Measurements from ENCODE around the gene CD2BP2. TPM values are rescaled to one million over a fixed set of nuclear protein-coding genes. Genes with fewer than 3 reads are reported as not detected.
"Not testable (repeated sequence)": the region's sequence is repeated elsewhere in the genome, so short reads cannot be mapped to it uniquely, and the experiment has no call there.

Gene CD2BP2
- total RNA-seq, 1 donor from 2014 or later = 44.3 TPM

DNA sequence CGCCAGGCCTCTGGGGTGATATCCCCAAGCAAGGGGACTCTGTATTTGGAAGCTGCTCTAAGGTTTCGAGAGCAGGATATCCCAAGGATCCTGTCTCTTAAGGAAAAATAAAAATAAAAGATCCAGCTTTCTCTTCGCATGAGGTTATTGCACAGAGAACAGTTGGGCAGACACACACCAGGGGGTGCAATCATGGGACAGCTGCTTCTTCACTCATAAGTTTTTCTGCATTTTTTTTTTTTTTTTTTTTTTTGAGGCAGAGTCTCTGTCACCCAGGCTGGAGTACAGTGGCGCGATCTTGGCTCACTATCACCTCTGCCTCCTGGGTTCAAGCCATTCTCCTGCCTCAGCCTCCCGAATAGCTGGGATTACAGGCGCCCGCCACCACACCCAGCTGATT is 13.1 kb downstream of the CD2BP2 start:
- not testable (repeated sequence) for ATAC-seq

DNA sequence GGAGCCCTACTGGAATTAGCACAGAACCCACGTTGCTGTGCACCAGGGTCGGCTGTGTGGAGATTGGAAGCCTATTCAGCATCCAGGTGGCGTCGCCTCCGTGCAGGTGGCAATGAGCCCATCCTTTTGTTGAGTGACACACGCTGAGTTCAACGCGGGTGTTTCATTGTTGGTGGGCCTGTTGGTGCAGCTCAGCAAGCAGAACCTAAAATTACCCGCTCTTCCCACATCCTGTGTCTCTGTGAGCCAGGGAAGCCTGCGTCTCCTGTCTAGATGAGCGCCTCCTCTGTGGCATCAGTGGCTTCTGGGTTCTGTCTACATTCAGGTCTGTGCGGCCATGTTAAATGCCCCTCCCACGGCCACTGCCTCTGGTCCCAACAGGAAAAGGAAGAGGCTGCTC is 14.5 kb downstream of the CD2BP2 start:
- ATAC-seq = peak; percentile 30

DNA sequence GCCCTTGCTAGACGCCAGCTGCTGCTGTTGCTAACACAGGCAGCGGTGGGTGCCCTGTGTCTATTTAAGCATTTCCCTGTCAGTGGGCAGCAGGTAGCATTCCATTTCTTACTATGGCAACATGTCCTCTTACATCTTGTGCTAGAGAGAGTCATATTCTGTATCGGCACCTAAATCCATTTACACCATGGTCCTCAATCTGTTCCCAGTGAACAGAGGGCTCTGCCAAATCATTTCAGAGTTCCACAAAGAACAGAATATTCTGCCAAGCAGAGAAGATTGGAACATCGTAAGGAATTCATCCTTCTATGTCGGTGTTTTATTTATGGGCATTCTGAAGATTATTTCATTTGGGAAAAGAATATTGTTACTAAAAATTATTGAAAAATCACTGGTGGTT is 16.4 kb downstream of the CD2BP2 start:
- not testable (repeated sequence) for ATAC-seq

DNA sequence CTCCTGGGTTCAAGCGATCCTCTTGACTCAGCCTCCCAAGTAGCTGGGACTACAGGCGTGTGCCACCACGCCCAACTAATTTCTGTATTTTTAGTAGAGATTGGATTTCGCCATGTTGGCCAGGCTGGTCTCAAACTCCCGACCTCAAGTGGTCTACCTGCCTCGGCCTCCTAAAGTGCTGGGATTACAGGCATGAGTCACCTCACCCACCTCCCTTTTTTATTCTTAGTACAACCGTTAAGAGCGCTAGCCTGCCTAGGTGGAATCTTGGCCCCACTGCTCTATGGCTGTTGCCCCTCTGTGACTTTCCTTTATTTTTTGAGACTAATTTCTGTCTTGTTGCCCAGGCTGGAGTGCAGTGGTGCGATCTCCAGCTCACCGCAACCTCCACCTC is 17.1 kb downstream of the CD2BP2 start:
- not testable (repeated sequence) for ATAC-seq

DNA sequence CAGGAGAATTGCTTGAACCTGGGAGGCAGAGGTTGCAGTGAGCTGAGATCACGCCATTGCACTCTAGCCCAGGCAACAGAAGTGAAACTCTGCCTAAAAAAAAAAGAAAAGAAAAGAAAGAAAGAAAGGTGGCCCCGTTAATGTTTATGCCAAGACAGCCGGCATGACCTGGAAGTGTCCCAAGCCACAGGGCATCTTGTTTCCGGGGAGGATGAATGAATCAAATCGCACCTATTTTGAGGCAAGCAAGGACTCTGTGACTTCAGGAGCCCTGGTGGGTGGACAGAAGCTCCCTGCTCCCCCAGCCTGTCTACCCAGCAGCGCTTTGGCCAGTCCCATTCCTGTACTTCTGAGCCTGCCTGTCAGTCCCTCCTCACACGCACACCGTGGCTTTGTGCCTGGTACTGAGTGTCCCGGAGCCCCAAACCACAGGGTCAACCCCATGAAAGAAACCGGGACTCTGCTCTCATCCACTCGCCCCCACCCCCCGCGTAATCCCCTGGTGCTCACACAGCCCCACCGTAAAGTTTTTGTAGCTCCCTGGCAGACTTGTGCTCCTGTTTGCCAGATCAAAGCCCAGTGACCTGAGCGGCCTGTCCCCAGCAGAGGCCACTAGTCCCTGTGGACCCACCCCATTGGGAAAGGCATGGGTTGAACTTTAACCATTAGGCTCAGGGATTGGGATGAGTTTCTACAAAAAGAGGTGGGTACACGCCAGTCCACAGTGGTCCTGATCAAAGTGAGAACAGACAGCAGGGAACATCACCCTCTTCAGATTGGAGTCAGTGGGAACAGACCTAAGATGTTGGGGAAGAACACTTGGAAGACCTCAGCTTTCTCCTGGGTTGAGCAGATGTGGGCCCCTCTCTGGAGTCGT is 19.3 kb downstream of the CD2BP2 start:
- ATAC-seq = peak; percentile 35

DNA sequence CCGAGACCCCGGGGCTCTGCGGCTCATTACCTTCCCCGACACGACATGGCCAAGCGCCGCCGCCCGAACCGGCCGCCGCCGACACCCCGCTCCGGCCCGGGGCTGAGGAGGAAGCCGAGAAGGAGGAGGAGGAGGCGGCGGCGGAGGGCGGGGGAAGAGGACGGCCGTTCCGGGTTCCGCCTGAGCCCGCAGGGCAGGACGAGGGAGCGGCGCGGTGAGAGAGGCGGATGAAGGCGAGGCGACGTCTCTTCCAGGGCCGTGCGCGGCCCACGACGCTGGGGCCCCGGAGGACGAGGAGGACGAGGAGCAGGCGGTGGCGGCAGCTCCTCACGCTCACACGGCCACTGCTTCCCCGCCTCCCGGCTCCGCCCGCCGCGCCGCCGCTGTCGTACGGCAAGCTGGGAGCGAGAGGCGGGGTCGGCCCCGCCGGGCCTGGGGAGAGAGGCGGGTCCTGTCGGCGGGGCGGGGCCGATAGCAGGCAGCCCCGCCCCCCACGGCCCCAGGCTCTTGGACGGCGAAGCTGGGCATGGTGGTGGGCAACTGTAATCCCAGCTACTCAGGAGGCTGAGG is 20.0 kb downstream of the CD2BP2 start:
- peak; percentile 88 for ATAC-seq

DNA sequence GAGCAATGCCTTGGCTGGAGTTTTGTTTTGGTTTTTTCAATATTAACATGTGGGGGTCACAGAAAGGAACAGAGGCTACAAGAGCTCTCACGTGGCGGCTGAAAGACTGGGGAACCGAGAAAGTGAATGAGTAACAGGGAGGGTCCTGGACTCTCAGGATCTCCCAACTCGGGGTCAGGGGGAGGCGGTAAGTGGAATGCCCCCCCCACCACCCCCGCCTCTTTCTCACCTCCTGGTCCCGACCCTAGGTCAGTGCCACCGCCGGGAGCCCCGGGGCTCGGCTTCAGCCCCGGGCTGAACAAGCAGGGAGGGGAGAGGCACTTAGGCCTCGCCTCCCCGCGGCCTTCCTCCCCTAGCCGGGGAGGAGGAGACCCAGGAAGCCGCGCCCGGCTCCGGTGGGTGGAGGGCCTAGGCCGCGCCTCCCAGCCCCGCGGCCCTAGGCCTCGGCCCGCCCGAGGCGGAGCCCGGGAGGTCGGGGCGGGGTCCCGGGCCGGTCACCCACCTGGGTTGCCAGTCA is 20.6 kb downstream of the CD2BP2 start:
- ATAC-seq = peak; percentile 97

DNA sequence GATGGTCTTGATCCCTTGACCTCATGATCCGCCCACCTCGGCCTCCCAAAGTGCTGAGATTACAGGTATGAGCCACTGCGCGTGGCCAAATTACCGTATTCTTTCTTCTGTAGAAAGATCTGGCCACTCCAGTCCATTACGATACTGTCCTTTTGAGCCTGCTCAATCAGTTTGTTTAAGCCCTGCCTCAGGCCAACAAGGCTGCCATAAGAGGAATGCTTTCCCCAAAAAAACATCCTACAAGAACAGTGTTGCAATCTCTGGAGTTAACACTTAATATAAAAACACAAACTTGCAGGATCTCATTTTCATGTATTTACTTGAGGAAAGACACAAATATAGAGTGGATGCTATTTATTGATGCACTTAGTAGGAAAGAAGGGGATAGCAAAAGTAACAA is 30.9 kb downstream of the CD2BP2 start:
- not testable (repeated sequence) for ATAC-seq

DNA sequence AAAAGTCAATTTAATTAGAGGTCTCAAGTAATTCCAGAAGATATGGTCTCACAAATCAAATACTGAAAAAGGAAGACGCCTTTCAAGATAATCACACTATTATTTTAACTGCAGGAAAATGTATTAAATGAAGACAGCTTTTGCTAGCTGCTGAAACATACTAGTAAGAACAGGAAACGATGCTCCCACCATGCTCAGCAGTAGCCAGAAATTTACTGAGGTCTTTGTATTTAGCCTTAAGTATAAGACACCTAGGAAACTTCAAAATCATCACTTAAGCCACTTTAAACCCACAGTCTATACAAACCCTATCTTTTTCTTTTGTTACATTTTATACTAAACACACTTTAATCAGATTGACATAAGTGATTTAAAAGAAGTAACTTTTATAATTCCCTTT is 36.5 kb downstream of the CD2BP2 start:
- not testable (repeated sequence) for ATAC-seq

DNA sequence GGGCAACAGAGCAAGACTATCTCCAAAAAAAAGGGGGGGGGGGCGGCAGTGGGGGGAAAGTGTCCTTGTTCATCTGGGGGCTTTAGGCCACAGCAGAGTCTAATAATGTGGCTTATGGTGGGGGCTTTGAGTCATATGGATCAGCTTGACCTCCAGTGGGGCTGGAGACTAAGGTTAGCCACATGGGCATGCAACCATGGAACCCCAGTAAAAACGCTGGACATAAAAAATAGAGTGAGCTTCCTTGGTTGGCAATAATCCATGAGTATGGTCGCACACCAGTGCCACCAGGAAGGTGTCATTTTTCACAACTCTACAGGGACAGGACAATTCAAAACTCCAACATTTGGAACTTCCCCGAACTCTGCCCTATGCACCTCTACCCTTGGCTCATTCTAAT is 44.2 kb downstream of the CD2BP2 start:
- ATAC-seq = not testable (repeated sequence)

DNA sequence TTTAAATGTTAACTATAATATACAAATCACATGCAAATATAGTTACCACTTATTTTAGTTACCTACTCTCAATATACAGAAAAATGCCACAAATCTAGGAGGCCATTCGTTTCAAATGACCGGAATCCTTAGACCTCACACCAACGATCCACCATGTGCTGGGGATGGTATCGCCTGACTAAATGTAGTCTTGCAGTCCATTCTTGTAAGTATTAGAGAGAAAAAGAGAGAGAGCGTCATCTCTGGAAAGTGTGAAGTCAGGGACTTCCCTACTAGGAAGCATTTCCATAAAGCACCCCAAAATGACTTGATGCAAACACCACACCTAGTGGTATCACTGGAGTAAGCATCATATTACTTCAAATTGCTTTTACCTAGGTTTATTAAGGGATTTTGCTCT is 45.9 kb downstream of the CD2BP2 start:
- ATAC-seq = not testable (repeated sequence)

Other genes with a start within 250 kb of the CD2BP2 start
- gene GDPD3, start 241.8 kb downstream of the CD2BP2 start, total RNA-seq = 85.3 TPM
- 126 TPM for gene MAPK3, start 232.1 kb downstream of the CD2BP2 start, total RNA-seq
- gene CORO1A, start 171.7 kb downstream of the CD2BP2 start, total RNA-seq = 9.0 TPM
- gene BOLA2B, start 161.6 kb downstream of the CD2BP2 start, total RNA-seq = 131 TPM
- gene SLX1A, start 161.4 kb downstream of the CD2BP2 start, total RNA-seq = 27.9 TPM
- 7.1 TPM for gene SULT1A3, start 156.1 kb downstream of the CD2BP2 start, total RNA-seq
- gene NPIPB13, start 106.8 kb downstream of the CD2BP2 start, total RNA-seq = 11.2 TPM
- 25.3 TPM for gene TBC1D10B, start 15.2 kb upstream of the CD2BP2 start, total RNA-seq
- gene MYL11, start 19.5 kb upstream of the CD2BP2 start, total RNA-seq = 2.2 TPM
- gene SEPTIN1, start 27.3 kb upstream of the CD2BP2 start, total RNA-seq = 2.4 TPM
- 2.6 TPM for gene ZNF48, start 40.1 kb upstream of the CD2BP2 start, total RNA-seq
- gene ZNF771, start 52.3 kb upstream of the CD2BP2 start, total RNA-seq = 3.2 TPM
- gene DCTPP1, start 74.7 kb upstream of the CD2BP2 start, total RNA-seq = 49.0 TPM
- gene SEPHS2, start 90.6 kb upstream of the CD2BP2 start, total RNA-seq = 21.6 TPM
- gene ITGAL, start 117.4 kb upstream of the CD2BP2 start, total RNA-seq = 2.0 TPM
- gene ZNF768, start 171.3 kb upstream of the CD2BP2 start, total RNA-seq = 11.7 TPM
- gene ZNF747, start 179.6 kb upstream of the CD2BP2 start, total RNA-seq = 4.7 TPM
- 3.0 TPM for gene ZNF764, start 203.1 kb upstream of the CD2BP2 start, total RNA-seq
- gene ZNF688, start 216.4 kb upstream of the CD2BP2 start, total RNA-seq = 9.7 TPM
- 8.4 TPM for gene ZNF785, start 230.4 kb upstream of the CD2BP2 start, total RNA-seq

Data from esophagus mucosa (tissue), 1 donor.